Activated effector memory CD4-positive, alpha-beta T cell treated with anti-CD3 and anti-CD28 coated beads, Interleukin-2, amount 50 U/mL, for 16 hours (primary cell): ENCODE data around the gene SSH3.
"Not testable (repeated sequence)": the region's sequence is repeated elsewhere in the genome, so short reads cannot be mapped to it uniquely, and the experiment has no call there.

Source experiments
- DNase-seq: peaks from one replicate; pipeline ENCODE4 v3.0.0-alpha.2; 2020

Gene SSH3

DNA sequence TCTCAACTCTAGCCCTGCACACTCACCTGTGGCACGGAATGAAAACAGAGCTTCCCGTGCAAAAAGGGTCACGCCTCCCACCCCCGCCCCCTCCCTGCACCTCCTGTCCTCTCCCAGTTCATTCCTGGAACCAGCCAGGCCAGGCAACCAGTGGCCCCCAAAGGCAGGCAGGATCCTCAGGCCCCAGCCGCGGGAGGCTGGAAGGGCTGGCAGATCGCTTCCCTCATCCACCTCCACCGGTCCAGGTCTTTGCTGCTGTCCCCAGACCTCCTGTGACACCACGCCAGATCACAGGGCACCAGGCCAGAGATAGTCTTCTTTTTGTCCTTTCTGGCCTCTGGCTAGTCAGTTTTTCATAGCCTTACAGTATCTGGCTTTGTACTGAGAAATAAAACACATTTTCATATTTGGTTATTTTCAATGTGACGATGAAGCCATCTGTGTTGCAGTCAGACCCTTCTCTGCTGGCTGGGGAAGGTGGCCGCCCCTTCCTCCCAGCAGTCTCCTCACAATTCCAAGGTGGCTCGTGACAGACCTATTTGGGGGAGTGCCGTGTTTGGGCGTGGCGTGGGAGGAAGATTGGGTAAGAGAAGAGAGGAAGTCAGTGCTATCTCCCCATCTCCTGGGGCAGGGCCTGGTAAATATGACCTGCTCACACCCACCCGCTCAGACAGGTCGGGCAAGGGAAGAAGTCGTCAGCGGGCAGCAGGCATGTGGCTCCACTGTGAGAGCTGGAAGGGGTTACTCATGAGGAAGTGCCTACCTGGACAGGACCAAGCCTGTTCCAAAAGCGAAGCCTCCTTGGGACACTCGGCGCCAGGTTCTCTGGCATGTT, 9.1 kb downstream of the SSH3 start:
- DNase-seq = peak; percentile 84

DNA sequence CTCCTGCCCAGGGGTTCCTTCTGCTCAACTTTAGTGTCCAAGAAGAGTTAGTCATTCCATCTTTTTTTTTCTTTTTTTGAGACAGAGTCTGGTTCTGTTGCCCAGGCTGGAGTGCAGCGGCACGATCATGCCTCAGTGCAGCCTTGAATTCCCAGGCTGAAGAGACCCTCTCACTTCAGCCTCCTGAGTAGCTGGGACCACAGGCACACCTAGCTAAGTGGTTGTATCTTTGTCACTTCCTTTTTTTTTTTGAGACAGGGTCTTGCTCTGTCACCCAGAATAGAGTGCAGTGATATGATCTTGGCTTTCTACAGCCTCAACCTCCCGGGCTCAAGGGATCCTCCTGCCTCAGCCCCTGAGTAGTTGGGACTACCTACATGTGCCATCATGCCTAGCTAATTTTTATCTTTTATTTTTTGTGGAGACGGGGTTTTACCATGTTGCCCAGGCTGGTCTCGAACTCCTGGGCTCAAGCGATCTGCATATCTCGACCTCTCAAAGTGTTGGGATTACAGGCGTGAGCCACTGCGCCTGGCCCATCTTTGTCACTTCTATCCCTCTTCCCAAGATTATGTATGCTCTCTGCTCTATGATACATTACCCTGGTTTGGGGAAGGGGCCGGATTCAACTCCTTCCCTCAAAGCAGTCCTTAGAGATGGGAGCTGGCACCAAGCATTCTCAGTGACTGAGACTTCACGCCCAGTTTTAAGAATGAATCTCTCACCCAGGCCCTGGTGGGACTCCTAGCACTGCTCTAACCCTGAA, 10.0 kb downstream of the SSH3 start:
- DNase-seq = no peak

DNA sequence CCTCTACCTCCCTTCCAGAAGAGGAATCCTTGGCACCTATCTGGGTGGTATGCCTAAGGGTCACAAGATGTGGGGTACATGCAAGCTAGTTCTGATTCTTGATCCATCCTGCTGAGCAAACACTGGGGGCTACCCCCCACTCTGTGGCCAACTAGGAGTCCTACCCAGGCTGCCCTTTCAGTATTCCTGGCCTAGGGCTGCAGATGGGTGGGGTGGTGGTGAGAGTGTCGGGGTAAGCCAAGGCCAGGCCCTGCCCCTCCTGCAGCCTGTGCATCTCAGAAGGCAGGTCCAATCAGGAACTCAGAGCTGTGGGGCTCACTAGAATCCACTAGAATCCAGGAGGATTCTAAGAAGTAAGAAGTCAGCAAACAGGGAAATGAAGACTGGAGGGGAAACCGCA, 10.9 kb downstream of the SSH3 start:
- no peak for DNase-seq

DNA sequence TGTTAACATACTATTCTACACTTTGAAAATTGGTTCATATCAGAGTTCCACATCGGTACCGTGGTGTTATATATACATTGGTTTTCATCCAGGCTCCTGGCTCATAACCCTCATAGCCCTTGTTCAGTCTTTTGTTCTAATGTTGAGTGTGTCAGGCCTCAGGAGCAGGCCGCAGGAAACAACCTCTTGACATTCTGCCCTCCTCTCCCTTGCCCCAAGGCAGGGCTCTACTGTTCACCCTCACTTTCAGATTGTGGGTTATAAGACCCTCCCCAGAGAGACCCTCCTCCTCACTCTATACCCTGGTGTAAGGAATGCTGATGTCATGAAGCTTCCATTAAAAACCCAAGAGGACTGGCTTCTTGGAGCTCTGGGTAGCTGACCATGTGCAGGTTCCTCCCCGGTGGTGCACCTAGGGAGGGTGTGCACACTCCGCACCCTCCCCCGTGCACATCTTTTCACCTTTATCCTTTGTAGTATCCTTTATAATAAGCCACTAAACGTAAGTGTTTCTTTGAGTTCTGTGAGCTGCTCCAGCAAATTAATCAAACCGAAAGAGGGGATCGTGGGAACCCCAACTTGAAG, 12.1 kb downstream of the SSH3 start:
- no peak for DNase-seq

DNA sequence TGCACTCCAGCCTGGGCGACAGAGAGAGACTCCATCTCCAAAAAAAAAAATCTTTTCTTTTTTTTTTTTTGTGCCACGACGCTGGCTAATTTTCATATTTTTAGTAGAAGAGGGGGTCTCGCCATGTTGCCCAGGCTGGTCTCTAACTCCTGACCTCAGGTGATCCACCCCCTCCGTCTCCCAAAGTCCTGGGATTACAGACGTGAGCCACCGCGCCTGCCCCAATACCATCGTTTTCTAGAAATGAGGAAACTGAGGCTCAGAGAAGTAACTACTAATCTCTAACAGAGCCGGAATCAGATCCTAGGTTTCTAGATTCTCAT, 13.5 kb downstream of the SSH3 start:
- no peak for DNase-seq

DNA sequence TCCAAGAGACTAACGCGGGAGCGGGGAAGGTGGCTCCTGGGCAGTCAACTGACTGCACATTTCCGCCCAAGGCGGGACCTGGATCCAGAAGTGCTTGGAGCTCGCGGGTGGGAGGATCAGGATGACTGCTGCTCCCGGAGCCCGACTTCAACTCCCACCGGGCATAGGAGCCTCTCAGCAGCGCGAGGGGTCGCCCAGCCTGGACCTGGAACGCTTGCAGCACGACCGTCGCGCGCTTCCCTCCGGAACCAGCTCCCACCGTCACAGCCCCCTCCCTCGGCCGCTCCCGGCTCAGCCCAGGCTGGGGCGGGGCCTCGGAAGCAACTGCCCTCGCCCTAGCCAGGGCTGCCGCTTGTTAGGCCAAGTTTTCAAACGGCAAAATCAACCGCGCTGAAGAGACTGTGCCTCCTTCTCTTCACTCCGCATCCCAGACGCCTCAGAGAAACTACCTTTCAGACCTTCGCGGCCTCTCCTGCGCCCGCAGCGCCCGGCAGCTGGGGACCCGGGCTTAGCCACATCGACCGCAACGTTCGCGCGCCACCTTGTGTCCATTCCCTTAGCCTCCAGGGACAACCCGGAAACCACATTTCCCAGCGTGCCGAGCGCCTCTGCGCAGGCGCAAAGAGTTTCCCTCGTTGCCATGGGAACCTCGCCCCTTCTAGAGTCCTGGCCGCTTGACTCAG, 14.0 kb downstream of the SSH3 start:
- peak; percentile 99 for DNase-seq

DNA sequence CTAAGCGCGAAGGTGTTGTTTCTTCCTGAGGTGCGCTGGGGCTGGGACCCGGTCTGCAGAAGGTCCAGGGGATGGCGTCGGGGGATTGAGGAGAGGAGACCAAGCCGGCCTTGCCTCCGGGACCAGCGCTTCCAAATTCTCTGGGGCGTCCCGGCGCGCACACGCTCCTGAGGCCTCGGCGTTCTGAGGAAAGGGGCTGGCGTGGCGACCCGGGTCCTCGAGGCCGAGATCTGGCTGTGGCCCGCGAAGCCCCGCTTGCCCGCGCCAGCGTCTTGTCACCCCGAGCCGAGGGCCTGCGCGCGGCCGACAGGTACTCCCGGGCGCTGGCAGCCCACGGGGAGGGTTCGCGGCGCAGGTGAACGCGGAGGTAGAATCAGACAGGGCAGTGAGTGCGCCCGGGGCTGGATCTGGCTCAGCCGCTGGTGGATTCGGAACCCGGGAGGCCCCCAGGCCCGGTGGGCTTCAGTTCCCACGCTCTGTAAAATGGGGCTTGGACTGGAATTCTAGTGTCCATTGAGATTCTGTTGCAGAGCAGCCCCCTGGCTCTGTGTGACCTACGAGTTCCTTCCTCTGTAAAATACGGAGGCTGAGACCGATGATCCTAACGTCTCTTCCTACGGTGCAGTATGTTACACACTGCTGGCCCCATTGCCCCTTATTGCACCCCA, 14.7 kb downstream of the SSH3 start:
- DNase-seq = no peak

DNA sequence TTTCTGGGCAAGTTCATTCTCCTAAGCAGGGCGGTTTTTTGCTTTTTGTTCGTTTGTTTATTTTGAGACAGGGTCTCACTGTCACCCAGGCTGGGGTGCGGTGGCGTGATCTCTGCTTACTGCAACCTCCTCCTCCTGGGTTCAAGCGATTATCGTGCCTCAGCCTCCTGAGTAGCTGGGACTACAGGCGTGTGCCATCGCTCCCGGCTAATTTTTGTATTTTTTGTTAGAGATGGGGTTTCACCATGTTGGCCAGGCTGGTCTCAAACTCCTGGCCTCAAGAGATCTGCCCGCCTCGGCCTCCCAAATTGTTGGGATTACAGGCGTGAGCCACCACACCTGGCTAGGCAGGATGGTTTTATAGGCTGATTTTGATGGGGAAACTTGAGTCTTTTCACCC, 15.5 kb downstream of the SSH3 start:
- not testable (repeated sequence) for DNase-seq

DNA sequence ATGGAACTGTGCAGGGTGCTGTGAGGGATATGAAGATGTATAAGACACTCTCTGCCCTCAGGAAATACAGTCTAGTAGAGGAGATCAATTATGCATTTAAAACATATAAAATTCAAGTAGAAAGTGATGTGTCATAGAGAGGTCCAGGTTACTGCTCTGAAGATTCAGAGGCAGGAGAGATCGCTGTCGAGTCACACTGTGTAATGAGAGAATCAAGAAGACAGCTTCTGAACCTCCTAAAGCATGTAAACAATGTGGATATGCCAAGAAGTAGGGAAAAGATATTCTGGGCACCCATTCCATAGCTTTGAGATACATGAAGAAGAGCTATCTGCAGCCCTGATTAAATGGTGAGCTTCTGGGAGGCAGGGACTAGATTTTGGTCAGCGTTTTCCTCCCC, 16.7 kb downstream of the SSH3 start:
- DNase-seq = no peak

DNA sequence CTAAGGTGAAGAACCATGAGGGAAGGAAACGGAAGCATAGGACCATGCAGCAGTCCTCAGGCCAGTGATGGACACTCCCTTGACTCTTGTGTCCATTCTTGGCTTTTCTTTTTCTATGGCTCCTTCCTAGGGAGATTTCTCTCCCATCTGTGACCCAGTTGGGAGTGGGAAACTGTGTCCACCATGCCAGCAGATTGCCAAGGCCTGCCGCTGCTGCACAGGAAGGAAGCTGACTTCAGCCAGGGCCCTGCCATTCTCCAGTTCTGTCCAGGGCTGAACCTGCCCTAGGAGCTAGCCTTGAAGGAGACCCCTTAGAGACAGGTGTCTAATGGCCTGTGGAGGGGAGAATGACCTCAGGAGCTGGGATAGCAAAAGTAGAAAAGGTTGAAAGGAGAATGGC, 17.4 kb downstream of the SSH3 start:
- DNase-seq = peak; percentile 38

DNA sequence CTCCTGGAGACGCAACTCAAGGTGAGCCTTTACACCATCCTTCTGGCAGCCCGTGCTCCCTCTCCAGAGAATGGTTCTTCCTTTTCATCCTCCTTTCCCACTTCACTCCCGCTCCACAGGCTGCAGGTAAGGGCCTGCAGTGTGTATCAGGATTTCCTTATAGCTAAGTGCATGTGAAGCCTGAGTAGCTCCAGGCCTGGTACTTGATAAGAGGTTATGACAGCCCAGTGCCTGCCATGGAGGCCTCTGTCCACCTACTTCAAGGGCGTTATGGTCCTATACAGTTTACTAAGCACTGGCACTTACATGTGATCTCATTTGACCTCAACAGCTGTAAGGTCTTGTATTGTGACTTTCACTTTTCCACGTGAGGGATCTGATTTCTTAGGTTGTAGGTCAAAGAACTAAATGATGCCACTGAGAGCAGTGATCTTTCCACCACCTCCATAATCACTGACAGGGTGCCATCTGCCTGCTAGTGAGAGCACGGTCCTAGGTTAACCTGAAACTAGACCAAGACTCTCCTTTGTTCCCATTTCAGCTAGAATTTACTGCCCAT, 18.1 kb downstream of the SSH3 start:
- DNase-seq = peak; percentile 3

DNA sequence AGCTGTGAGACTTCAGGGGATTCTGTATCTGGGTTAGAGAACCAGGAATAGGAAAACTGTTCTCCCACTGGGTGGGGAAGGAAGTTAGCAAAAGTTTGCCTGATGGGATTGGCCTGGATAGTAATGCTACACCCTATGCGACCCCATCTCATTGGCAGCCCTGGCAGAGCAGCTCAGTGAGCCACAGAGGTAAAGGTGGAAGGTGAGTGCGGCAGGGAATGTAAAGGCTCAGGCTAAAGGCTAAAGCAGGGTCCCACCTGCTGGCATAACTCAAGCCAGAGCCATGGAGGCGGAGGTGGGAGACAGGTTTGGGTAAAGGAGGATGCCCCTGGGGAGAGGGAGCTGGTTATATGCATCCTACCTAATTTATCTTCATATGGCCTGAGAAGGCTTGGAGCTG, 18.7 kb downstream of the SSH3 start:
- no peak for DNase-seq

DNA sequence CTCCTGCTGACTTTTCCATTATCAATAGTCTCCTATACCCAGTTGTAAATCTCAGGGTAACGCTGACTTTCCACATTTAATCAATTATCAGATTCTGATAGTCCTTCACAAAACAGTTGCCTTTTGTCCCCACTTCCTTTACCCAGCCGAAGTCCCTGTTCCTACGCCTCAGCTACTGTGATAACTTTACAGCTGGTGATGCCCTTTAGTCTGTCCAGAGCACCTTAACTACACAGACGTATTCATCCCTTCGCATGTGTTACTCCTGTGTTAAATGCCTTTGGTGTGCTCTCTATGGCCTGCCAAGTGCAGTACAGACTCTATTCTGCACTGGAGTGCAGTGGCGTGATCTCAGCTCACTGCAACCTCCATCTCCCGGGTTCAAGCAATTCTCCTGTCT, 20.2 kb downstream of the SSH3 start:
- peak; percentile 28 for DNase-seq

DNA sequence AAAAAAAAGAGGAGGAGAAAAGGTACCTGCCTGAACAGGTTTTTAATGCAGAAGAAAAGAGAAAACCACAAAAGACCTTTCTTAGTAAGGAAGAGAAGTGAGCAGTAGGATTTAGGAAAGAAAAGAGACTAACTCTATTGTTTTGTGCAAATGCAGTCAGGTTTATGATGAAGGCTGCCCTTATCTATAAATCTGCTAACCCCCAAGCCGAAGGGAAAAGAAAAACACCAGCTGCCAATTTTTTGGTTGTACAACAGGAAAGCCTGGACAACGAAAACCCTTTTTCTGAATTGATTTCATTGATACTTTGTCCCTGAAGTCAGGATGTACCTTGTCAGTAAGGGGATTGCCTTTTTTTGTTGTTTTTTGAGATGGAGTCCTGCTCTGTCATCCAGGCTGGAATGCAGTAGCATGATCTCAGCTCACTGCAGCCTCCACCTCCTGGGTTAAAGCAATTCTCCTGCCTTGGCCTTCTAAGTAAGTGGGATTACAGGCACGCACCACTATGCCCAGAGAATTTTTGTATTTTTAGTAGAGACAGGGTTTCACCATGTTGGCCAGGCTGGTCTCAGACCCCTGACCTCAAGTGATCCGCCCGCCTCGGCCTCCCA, 28.9 kb downstream of the SSH3 start:
- DNase-seq = peak; percentile 14

DNA sequence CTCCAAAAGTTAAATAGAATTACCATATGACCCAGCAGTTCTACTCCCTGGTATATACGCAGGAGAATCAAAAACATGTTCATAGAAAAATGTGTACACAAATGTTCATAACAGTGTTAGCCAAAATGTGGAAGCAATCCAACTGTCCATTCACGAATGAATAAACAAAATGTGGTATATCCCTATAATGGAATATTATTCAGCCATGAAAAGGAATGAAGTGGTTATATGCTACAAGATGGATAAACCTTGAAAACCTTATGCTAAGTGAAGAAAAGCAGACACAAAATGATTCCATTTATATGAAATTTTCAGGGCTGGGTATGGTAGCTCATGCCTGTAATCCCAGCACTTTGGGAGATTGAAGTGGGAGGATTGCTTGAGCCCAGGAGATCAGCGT, 33.9 kb downstream of the SSH3 start:
- no peak for DNase-seq

DNA sequence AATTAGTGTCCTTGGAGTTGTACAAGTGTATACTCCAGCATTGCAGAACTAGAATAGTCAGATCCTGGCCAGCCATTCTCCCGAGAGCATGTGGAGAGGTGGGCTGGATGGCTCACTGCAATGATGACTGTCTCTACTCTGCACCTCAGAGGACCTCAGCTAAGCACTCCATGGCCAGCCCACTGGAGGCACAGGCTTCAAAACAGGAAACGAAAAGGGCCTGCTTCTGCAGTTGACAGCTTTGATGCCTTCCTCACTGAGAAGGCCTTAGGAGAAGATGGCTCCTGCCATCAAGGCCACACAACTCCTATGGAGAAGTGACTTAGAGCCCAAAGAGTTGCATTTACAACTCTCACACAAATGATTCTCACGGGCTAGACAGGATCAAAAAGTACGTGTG, 40.9 kb downstream of the SSH3 start:
- peak; percentile 68 for DNase-seq

DNA sequence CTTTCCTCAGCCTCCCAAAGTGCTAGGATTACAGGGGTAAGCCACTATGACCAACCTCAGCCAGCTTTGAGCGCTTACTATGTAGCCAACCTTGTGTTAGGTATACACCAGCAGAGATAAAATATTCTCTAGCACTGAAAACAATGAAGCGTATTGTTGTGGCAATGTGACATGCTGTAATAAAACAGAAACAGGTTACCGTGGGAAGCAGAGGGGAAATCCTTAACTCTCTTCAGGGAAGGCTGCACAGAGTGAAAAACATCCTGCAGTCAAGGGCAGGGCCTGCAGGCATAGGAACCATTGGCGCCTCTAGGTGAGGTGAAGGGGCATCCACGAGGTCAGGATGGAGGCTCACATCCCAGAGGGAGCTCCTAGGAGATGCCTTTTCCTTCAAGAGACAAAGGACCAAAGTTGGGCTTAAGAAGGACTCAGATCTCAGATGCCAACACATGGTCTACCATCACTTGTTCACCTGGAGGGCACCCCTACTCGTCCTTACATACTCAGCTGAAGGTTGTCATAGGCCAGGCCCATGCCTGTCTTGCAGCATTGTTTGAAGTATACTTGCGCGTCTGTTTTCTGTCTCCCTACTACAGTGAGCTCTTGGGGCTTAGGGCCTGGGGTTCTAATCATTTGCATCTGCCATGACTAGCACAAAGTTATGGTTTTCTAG, 42.1 kb downstream of the SSH3 start:
- DNase-seq = no peak

DNA sequence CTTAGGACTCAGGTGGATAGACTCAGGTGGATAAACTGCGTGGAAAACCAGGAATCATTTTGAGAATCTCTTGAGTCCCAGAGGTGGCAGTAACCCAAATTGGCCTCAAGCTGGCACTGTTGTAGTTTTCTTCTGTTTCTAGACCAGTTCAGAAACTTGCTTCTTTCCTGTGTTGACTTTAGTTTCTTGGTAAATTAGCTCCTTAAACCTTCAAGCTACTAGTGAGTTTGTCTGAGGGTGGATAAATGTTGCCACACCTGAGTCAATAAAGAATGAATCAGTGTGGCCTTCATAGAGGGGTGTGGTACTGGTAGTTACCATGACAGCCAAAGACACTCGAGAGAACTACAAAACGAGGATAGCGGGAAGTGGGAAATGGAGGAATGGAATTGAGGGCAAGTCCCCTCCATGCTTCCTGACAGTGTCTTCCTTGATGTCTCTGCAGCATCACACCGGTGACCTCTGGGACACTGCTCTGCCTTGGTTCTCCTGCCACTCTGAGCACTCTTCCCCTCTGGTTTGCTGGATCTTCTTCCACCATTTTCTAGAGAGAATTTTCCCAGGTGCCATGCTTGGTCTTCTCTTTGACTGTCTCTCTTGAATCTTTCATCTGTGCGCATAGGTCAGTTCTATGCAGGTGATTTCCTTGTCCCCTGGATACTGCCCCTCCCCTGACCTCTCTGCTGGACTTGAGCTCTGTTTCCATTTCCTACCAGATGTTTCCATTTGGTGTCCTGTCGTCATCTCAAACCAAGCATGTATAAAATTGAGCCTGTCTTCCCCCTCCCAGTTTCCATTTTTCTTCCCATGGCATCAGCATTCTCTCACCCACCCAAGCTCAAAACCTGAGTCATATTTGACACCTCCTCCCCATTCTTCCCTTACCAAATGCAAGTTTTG, 42.8 kb downstream of the SSH3 start:
- no peak for DNase-seq

DNA sequence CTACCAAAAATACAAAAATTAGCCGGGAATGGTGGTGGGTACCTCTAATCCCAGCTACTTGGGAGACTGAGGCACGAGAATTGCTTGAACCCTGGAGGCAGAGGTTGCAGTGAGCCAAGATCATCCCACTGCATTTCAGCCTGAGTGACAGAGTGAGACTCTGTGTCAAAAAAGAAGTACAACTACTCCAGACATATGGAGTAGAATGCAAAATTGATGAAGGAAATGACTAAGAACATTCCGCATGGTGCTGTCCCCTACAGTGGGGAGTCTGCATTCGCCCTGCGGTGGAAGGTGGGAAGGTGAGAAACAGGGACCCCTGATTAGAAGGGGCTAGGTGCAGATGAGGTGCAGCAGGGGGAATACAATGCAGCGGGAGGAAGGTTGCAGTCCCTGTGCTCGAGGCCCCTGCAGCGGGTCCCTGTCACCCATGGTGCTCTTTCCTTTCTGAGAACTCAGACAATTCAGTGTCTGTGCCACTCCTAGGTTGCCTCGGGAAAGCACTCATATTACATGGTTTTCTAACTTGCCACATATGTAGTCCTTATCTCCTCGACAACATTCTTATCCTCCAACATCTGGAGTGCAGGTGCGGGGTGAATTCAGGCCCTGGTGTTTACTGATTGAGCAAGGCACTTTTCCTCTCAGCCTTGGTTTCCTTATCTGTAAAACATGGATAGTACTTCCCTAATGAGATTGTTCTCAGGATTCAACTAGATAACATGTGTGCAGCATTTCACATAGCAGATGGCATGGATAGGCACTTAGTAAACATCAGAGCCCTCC, 44.8 kb downstream of the SSH3 start:
- DNase-seq = no peak

DNA sequence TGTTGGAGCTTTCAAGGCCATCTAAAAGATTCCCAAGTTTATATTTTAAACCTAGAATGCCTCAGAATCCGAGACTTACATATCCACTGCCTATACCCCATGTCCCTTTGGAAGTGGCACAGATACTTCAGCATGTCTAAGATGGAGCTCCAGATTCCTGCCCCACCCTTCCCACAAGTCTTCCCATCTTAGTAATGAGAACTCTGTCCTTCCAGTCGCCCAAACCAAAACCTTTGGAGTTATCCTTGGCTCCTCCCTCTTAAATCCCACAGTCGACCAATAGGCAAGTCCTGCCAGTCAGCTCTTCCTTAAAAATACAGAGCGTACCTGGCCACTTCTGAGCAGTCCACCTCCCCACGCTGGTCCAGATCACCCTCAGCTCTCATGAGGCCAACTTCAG, 45.7 kb downstream of the SSH3 start:
- DNase-seq = no peak
